Stomach (tissue), 4 donors: ENCODE measurements around the gene CARD10.

Source experiments
- POLR2A ChIP-seq, 4 donors: fragments of 450-650 bp; IDR thresholded peaks; one replicate each; pipeline ENCODE4 v1.6.1; 2016; ENCODE audit warnings: antibody characterized with exemption in 4 of 4, control low read depth in 2 of 4, mild to moderate bottlenecking in 1 of 4, moderate library complexity in 1 of 4
- TF ChIP-seq, protein P1 (sequence below), 7 experiments: fragments of 450-650 bp in 4 of 7; fragments of 200-600 bp in 3 of 7; sonication (generic) in 3 of 7; IDR thresholded peaks; one replicate each; pipeline ENCODE4 v1.5.1; 2016 to 2019; ENCODE audit warnings: antibody characterized with exemption in 7 of 7, control low read depth in 2 of 7, mild to moderate bottlenecking in 1 of 7

DNA sequence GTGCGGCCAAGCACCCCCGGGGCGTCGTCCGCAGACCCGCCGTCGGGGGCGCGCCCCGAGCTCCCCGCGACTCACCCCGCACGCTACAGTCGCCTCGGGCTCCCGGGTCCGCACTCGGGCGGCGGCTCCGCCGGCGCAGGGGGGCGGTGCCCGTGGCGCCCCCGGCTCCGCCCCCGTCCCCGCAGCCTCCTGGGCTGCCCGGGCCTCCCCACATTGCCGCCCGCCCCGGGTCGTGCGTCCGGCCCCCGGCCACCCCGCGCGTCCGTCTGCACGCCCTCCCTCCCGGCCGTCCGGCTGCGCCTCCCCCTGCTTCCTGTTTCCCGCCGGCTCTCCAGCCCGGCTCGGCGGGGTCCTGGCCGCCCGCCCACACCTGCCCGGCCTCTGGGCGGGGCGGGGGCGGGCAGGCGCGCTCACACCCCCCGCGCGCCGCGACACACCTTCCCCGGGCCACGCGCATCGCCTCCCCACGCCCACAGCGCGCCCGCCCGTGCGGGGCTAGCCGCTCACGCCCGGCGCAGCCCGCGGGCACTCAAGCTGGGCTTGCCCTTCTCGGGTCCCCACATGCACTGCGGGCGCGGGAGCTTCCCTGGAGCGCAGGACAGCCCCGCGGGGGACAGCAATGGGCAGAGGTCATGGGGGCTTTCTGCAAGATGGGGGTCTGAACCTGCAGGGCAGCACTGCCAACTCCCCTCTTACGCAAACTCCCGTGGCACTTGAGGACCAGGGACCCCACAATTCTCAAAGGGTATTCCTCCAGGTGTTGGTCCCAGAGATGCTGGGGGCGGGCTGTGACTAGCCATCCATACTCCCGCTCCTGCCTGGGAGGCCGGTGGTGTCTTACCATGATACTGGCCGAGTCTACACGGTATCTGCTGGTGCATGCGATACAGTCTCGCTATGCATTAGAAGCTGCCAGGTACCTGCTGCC, at the start of gene CARD10:
- no peak for TF ChIP-seq POLR2A (IDR thresholded peaks at IDR 0.05)
- TF ChIP-seq, protein P1, sequence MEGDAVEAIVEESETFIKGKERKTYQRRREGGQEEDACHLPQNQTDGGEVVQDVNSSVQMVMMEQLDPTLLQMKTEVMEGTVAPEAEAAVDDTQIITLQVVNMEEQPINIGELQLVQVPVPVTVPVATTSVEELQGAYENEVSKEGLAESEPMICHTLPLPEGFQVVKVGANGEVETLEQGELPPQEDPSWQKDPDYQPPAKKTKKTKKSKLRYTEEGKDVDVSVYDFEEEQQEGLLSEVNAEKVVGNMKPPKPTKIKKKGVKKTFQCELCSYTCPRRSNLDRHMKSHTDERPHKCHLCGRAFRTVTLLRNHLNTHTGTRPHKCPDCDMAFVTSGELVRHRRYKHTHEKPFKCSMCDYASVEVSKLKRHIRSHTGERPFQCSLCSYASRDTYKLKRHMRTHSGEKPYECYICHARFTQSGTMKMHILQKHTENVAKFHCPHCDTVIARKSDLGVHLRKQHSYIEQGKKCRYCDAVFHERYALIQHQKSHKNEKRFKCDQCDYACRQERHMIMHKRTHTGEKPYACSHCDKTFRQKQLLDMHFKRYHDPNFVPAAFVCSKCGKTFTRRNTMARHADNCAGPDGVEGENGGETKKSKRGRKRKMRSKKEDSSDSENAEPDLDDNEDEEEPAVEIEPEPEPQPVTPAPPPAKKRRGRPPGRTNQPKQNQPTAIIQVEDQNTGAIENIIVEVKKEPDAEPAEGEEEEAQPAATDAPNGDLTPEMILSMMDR (IDR thresholded peaks at IDR 0.05) = no peak
